K562 (cell line): ENCODE data around the gene MBD3.

Source experiments
- CREM ChIP-seq: IDR thresholded peaks from 2 replicates; pipeline ENCODE4 v1.6.1; 2014; ENCODE audit warnings: antibody characterized with exemption, low read depth
- E2F4 ChIP-seq: sonication (generic); formaldehyde crosslinking; IDR thresholded peaks from 2 replicates; pipeline ENCODE4 v1.8.0; 2022; ENCODE audit warnings: mild to moderate bottlenecking, low read depth, missing genetic modification reagents
- JUNB ChIP-seq: fragments of 450-650 bp; formaldehyde crosslinking; conservative IDR thresholded peaks from 2 replicates; pipeline ENCODE4 v1.4.0; 2020; ENCODE audit warnings: mild to moderate bottlenecking
- MXI1 ChIP-seq: IDR thresholded peaks from 2 replicates; pipeline ENCODE4 v1.6.1; 2011; ENCODE audit warnings: low read depth, mild to moderate bottlenecking, improper control_type of control experiment, low read length
- POLR2AphosphoS5 ChIP-seq: IDR thresholded peaks from 2 replicates; pipeline ENCODE4 v1.6.1; 2011; ENCODE audit warnings: mild to moderate bottlenecking, low read depth, low read length, moderate library complexity; ENCODE audit not compliant: control insufficient read depth, insufficient read depth
- SMARCA4 ChIP-seq: fragments of 450-650 bp; IDR thresholded peaks from 2 replicates; pipeline ENCODE4 v1.6.1; 2016
- TCF7 ChIP-seq: sonication (generic); IDR thresholded peaks from 2 replicates; pipeline ENCODE4 v1.6.1; 2016; ENCODE audit warnings: antibody characterized with exemption, borderline replicate concordance
- ZBTB11 ChIP-seq, 3 experiments: fragments of 200-800 bp in 1 of 3; fragments of 250-450 bp in 1 of 3; fragments of 450-650 bp in 1 of 3; sonication (Bioruptor Pico) in 1 of 3; sonication (Bioruptor generic) in 1 of 3; formaldehyde crosslinking in 1 of 3; IDR thresholded peaks; 2 replicates each; pipeline versions ENCODE4 v1.6.1 to v1.8.0; 2016 to 2022; ENCODE audit warnings: mild to moderate bottlenecking in 2 of 3, missing genetic modification characterization in 2 of 3, missing compliant biosample characterization in 1 of 3, moderate library complexity in 1 of 3
- ZNF449 ChIP-seq: fragments of 250-450 bp; sonication (Bioruptor Pico); IDR thresholded peaks from 2 replicates; pipeline ENCODE4 v1.8.0; 2022; ENCODE audit warnings: moderate library complexity, mild to moderate bottlenecking, inconsistent platforms

GRCh38 chr19:1582201-1582600 lies 10.5 kb downstream of the MBD3 start:
- TF ChIP-seq SMARCA4: no peak
- no peak for TF ChIP-seq MXI1
- no peak for TF ChIP-seq POLR2AphosphoS5
- TF ChIP-seq JUNB (CRISPR knock-in tag): no peak
- no peak for TF ChIP-seq CREM
- TF ChIP-seq TCF7: no peak
- TF ChIP-seq E2F4 (CRISPR knock-in tag): no peak
- TF ChIP-seq ZBTB11 (CRISPR knock-in tag; IDR thresholded peaks at IDR 0.05): no peak
- no peak for TF ChIP-seq ZNF449 (CRISPR knock-in tag)
